Activated CD8-positive, alpha-beta memory T cell treated with anti-CD3 and anti-CD28 coated beads, Interleukin-2, amount 50 U/mL, for 24 hours (primary cell): ENCODE results near the gene TRIM9.

ENCODE experiments used
- DNase-seq: peaks from one replicate; pipeline ENCODE4 v3.0.0-alpha.2; 2020; ENCODE audit errors: extremely low read depth

TRIM9 gene

DNA sequence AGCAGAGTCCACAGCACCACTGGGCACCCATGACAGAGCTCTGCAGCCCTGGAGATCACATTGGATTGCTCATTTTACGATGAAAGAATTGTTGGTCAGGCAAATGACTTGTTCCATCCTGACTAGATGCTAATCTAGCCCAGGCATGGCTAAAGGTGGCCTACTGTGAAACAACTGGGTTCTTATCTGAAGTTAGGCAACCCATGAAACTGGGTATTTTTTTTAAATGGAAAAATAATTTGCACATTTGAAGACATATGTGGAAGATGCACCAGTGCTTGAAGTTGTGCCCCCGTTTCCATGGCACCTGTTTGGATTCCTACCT lies 158.9 kb downstream of the TRIM9 start:
- DNase-seq = no peak

DNA sequence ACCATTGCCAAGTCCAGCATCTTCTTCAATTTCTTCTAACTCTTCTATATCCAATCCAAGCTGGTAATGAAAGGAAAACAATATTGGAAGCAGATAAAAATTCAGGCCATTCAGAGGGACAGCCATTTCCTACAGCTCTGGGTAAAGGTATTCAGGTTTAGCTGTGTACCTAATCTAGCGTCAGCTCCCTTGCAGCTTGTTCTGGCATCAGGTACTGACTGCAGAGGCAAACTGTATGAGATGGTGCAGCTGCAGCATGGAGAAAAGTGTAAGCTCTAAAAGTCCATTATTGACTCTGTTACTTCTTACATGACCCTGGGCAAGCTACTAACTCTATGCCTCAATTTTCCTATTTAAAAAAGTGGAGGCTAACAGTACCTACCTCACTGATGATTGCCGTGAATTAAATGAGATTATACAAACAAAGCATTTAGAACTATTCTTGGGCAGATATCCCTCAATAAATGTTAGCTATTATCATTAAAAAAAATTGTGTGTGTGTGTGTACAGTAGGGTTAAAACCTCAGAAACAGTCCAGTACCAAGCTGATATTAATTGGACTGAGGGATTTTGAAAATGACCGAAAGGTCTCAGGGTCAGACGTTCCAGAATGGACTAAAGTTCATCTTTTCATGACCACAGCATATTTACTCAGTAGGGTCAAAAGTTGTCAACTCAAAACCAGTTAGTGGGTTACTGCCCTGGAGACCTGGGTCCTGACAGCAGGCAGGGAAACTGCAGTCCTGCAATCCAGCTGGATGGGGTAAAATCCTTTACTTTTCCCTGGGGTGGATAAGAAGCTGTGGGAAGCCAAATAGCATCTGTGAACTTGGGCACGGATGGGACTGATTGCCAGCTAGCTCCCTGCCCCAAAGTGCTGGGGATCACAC lies 159.5 kb downstream of the TRIM9 start:
- DNase-seq = no peak

DNA sequence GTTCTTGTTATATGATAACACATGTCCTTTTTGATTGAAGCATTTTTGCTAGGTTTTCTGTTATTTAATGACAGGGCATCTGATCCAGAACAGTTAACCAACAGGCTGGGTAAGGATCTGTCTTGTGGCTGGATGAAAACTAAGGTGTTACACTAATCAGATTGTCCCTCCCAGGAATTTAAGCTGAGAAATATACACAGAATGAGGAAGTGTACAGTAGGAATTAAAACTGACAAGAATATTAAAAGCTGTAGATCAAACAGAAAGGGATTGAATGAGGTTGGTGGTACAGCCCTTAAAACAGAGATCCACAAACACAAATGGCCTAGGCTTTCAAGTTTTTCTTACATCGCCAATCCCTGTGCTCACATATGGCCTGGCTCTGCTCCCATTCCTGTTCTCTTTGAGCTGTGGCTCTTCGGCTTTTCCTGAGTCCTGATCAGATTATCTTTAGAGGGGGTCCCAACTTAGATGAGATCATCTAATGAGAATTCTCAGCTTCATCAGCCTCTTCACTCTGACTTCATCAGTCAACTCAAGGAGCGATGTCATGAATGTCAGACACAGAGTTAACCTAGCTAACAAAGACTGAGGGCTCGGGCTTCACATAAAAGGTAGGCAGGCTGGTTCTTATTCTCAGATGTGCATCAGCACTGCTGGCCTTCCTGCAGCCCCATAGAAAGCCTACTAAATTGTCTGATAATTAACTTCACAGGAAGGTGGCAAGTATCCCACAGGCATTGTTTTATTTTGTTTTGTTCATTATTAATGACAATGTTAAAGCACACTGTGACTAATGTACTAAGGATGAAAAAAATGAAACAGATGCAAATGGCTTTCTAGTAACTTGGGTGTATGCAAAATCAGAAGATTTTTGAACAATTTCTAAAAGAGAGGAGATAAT lies 162.1 kb downstream of the TRIM9 start:
- DNase-seq = no peak

DNA sequence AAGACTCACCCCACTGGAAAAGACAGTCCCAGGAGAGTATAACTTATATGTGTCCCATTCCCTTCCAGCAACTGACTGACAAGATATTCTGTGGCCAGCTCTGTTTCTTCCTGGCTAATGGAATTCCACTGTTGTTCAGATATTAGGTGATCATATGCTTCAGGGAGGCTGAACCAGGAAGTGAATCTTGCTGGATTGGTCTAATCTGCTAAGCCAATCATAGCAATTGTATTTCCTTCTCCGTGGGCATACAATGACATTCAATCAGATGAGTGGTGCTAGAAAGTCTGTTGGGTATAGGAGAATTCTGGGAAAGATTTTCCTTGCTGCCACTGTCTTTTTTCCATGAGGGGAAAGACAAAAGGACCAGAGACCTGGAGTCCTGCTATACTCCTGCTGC lies 162.7 kb downstream of the TRIM9 start:
- no peak for DNase-seq

DNA sequence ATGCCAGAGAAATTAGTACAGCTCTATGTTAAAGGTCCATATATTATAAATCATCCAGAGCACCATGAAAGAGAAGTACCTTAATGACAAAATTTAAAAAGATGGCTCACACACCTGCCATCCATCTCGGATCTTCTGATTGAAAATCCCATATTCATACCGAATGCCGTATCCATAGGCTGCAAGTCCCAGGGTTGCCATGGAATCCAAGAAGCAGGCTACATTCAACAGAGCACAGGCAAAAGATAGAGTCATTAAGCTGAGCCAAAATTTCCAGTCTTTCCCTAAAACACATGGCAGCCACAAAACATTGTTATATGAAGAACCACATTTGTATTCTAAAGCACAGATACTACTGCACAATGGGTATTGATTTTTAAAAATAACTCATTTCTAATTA lies 163.3 kb downstream of the TRIM9 start:
- no peak for DNase-seq

DNA sequence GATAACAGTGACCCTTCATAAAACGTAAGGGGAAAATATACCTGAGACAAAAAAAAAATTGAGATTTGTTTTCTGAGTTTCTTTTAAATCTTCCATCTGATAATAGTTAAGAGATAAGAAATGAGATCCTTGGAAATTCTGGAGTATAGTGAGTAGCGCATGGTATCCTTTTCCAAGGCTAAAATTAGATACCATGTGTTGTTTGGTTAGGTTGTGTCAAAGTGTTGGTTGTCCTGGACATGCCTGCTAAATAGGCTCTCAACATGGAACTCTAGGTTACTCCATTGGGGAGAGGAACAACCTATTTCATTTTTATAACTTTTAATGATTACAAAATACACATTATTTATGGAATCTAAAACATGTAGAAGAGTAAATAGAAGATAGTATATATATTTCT lies 165.4 kb downstream of the TRIM9 start:
- no peak for DNase-seq

DNA sequence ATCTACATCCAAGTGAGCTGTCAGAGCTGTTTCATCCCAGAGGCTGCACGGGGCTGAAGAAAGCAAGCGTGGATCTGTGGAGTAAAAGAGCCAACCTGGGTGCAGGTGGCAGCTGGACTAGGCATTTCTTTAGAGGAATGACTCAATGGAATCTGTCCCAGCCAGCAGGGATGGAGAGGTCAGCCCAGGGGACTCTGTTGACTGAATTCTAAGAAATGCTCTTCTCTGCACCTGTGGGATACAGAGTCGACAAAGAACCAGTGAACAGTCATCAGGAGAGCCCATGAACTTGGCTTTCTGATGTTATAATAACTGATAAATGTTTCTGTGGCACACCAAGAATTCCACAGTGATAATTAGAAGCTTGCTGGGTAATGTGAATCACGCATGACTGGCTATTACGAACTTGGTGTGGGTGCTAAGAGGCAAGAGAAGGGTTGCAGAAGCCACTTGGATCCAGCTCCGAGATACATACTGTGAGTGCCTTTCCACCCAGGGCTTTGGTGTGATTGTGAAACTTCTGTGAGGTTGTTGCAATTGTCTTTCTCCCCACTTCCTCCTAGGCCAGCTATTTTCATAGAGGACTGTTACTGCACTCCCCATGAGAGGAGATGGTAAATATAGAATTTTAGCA lies 166.8 kb downstream of the TRIM9 start:
- no peak for DNase-seq

DNA sequence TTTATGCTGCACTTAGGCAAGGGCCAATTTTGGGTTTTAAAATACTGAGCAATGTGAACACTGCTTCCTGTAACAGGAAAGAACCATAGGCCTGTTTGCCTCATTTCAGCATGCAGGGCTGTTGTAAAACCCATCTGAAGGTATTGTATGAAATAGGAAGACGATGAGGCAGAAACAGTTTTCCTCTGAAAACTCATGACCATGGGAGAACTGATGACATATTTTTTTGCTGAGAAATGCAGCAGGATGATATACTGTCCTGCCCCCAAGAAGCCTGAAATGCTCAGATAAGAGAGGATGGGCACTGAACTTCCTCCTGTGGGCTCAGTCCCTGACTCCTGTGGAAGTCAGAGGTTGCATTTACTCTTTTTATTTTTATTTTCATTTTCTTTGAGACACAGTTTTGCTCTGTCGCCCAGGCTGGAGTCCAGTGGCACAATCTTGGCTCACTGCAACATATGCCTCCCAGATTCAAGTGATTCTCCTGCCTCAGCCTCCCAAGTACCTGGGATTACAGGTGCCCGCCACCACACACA lies 168.0 kb downstream of the TRIM9 start:
- DNase-seq = no peak
